MM.1S (cell line): Measurements from ENCODE around the gene GNGT1.

Experiments
- EZH2 ChIP-seq: fragments of 300-600 bp; sonication (generic); optimal IDR thresholded peaks from 2 replicates; pipeline ENCODE3; 2017; ENCODE audit warnings: low read depth, mild to moderate bottlenecking, antibody characterized with exemption, low read length, mixed read lengths
- EZH2phosphoT487 ChIP-seq: fragments of 300-600 bp; sonication (generic); IDR thresholded peaks from 2 replicates; pipeline ENCODE4 v1.6.1; 2018; ENCODE audit warnings: antibody characterized with exemption, low read length

GRCh38 chr7:93920496-93921182 is 14.3 kb downstream of the GNGT1 start:
- no peak for TF ChIP-seq EZH2
- TF ChIP-seq EZH2phosphoT487 = no peak
